EH (cell line): ENCODE data around the gene PDZD2.
A peak's percentile ranks its signal among the peaks of the same experiment; 100 is the strongest.

Experiments
- DNase-seq: peaks from one replicate; pipeline ENCODE4 v3.0.0-alpha.2; 2015; ENCODE audit warnings: low read depth

PDZD2 gene

GRCh38 chr5:31934156-31934555, 295.2 kb downstream of the PDZD2 start:
- no peak for DNase-seq

GRCh38 chr5:31935496-31936369, 296.8 kb downstream of the PDZD2 start:
- peak; percentile 7 for DNase-seq

GRCh38 chr5:31936683-31937082, 297.8 kb downstream of the PDZD2 start:
- DNase-seq, result no peak

- no peak for DNase-seq
These were observed 298.3 kb downstream of the PDZD2 start for GRCh38 chr5:31937226-31937625.

- DNase-seq, result no peak
These were observed 298.8 kb downstream of the PDZD2 start for GRCh38 chr5:31937703-31938102.

GRCh38 chr5:31939151-31939550, 300.2 kb downstream of the PDZD2 start:
- no peak for DNase-seq

GRCh38 chr5:31941151-31941755, 302.3 kb downstream of the PDZD2 start:
- DNase-seq, result no peak

GRCh38 chr5:31942546-31942945, 303.6 kb downstream of the PDZD2 start:
- DNase-seq, result no peak

- DNase-seq, result no peak
These were observed 305.9 kb downstream of the PDZD2 start for GRCh38 chr5:31944684-31945445.

GRCh38 chr5:31948006-31948405, 309.1 kb downstream of the PDZD2 start:
- no peak for DNase-seq

GRCh38 chr5:31952067-31952466, 313.1 kb downstream of the PDZD2 start:
- DNase-seq, result no peak

- DNase-seq, result peak; percentile 43
These were observed 315.2 kb downstream of the PDZD2 start for GRCh38 chr5:31954091-31954490.

GRCh38 chr5:31957151-31957550, 318.2 kb downstream of the PDZD2 start:
- DNase-seq, result no peak

GRCh38 chr5:31962351-31962751, 323.4 kb downstream of the PDZD2 start:
- no peak for DNase-seq

GRCh38 chr5:31962871-31963307, 324.0 kb downstream of the PDZD2 start:
- DNase-seq, result peak; percentile 15

GRCh38 chr5:31963358-31964006, 324.6 kb downstream of the PDZD2 start:
- no peak for DNase-seq

- DNase-seq, result no peak
These were observed 325.1 kb downstream of the PDZD2 start for GRCh38 chr5:31964007-31964360.

- DNase-seq, result no peak
These were observed 326.3 kb downstream of the PDZD2 start for GRCh38 chr5:31965227-31965626.

GRCh38 chr5:31966936-31967335, 328.0 kb downstream of the PDZD2 start:
- no peak for DNase-seq

GRCh38 chr5:31967461-31967860, 328.5 kb downstream of the PDZD2 start:
- DNase-seq, result no peak

- no peak for DNase-seq
These were observed 333.6 kb downstream of the PDZD2 start for GRCh38 chr5:31972558-31972957.

- peak; percentile 29 for DNase-seq
These were observed 336.3 kb downstream of the PDZD2 start for GRCh38 chr5:31975189-31975612.
